Dermis microvascular lymphatic vessel endothelial cell (primary cell): Measurements from ENCODE around the gene WWC2. TPM values are rescaled to one million over a fixed set of nuclear protein-coding genes. Genes with fewer than 3 reads are reported as not detected.
A peak's percentile ranks its signal among the peaks of the same experiment; 100 is the strongest.

Experiments
- DNase-seq, 2 donors: peaks; one replicate each; pipeline versions ENCODE4 v3.0.0 to v3.0.0-alpha.2; 2010; ENCODE audit warnings: low read depth in 2 of 2
- total RNA-seq: library from RNA; depleted of rRNA; stranded (reverse); fragments of >200 nt; gene quantifications from 2 replicates; pipeline ENCODE4 v1.2.1, GENCODE V29; 2014

WWC2 gene
- total RNA-seq, 1 donor from 2014 or later: 20.3 TPM

GRCh38 chr4:183352546-183352945 is 253.5 kb downstream of the WWC2 start:
- no peak for DNase-seq

- no peak for DNase-seq
Measured at GRCh38 chr4:183353557-183353956, 254.5 kb downstream of the WWC2 start.

GRCh38 chr4:183354219-183354618 is 255.2 kb downstream of the WWC2 start:
- no peak for DNase-seq

- DNase-seq: peak in 1 of 2 donors; percentile 85
Measured at GRCh38 chr4:183355405-183355804, 256.3 kb downstream of the WWC2 start.

GRCh38 chr4:183356173-183356830 is 257.2 kb downstream of the WWC2 start:
- DNase-seq: no peak

- no peak for DNase-seq
Measured at GRCh38 chr4:183356931-183357675, 258.0 kb downstream of the WWC2 start.

- no peak for DNase-seq
Measured at GRCh38 chr4:183358215-183358755, 259.2 kb downstream of the WWC2 start.

- peak in 1 of 2 donors; percentile 14 for DNase-seq
Measured at GRCh38 chr4:183360161-183360919, 261.3 kb downstream of the WWC2 start.

- no peak for DNase-seq
Measured at GRCh38 chr4:183362036-183362435, 263.0 kb downstream of the WWC2 start.

GRCh38 chr4:183362916-183363542 is 264.0 kb downstream of the WWC2 start:
- peak in 1 of 2 donors; percentile 65 for DNase-seq

GRCh38 chr4:183364025-183364424 is 265.0 kb downstream of the WWC2 start:
- DNase-seq: no peak

- no peak for DNase-seq
Measured at GRCh38 chr4:183366206-183366835, 267.3 kb downstream of the WWC2 start.

GRCh38 chr4:183369073-183369472 is 270.0 kb downstream of the WWC2 start:
- DNase-seq: no peak

Other genes starting within 250 kb of the WWC2 start
- gene DCTD, start 181.9 kb upstream of the WWC2 start, total RNA-seq: 73.2 and 77.0 TPM in 2 replicates
- not detected in 2 replicates for gene CLDN22, start 221.0 kb downstream of the WWC2 start, total RNA-seq
- gene CLDN24, start 223.2 kb downstream of the WWC2 start, total RNA-seq: not detected in 2 replicates